ENCODE results near the gene ZNF205. TPM values are rescaled to one million over a fixed set of nuclear protein-coding genes. Genes with fewer than 3 reads are reported as not detected.

ZNF205 gene
- 10.4 TPM for polyA plus RNA-seq (2013, experiment 1 of 2)
- polyA plus RNA-seq (2013, experiment 2 of 2), result 9.9 TPM

GRCh38 chr16:3112058-3112880 is at the start of gene ZNF205:
ZNF205 (plus strand) TSS chr16:3112586; CDS start chr16:3113431, 845 bp downstream.
- peak; percentile 76 for DNase-seq (ENCODE audit: low spot score)
- no CpG with 5 or more reads among the region's 23 CpGs for WGBS, 2 donors (ENCODE audit: extremely low coverage in 2 of 2, insufficient read length in 2 of 2, insufficient replicate concordance in 1 of 2)
- H3K27ac ChIP-seq (replicated peaks; ENCODE audit: low read length), result no peak within 1 kb of the TSS

GRCh38 chr16:3063625-3064386 is 48.6 kb upstream of the ZNF205 start:
- no peak overlapping the region for H3K14ac ChIP-seq (ENCODE audit: low read length)
- no peak overlapping the region for H3K4ac ChIP-seq (ENCODE audit: low read length)
- H4K8ac ChIP-seq (ENCODE audit: low read depth, low read length), result no peak overlapping the region
- H3K27me3 ChIP-seq (ENCODE audit: control insufficient read depth in 3 of 3, insufficient read depth in 3 of 3, low read depth in 1 of 3, low read length in 3 of 3), result peaks cover 0 to 17% (median 0%) of the 10 kb centered on the region in 3 experiments
- H3K23ac ChIP-seq (ENCODE audit: low read depth, low read length, poor library complexity), result no peak overlapping the region
- H2BK5ac ChIP-seq (ENCODE audit: low read length), result no peak overlapping the region
- no CpG with 5 or more reads among the region's 8 CpGs for WGBS, 2 donors (ENCODE audit: extremely low coverage in 2 of 2, insufficient read length in 2 of 2, insufficient replicate concordance in 1 of 2)
- H3K18ac ChIP-seq (ENCODE audit: low read length), result no peak overlapping the region
- H2AFZ ChIP-seq (ENCODE audit: low read length), result no peak overlapping the region
- no peak overlapping the region for H2BK120ac ChIP-seq (ENCODE audit: low read depth, low read length)
- H2BK12ac ChIP-seq (ENCODE audit: low read length), result no peak overlapping the region
- no peak overlapping the region for H3K4me3 ChIP-seq (ENCODE audit: low read length in 2 of 2)
- no peak for DNase-seq (ENCODE audit: low spot score)
- H3K9me3 ChIP-seq (replicated peaks in 1 of 2; ENCODE audit: control insufficient read depth in 2 of 2, insufficient read depth in 1 of 2, low read depth in 1 of 2, low read length in 2 of 2), result no peaks in the 10 kb centered on the region
- peaks cover 1% of the 10 kb centered on the region for H3K79me1 ChIP-seq (ENCODE audit: low read depth, low read length)
- no peak overlapping the region for H3K27ac ChIP-seq (replicated peaks; ENCODE audit: low read length)
- H2BK15ac ChIP-seq (ENCODE audit: low read length), result no peak overlapping the region
- peaks cover 5 to 8% of the 10 kb centered on the region in 2 donors for H3K4me1 ChIP-seq (ENCODE audit: control insufficient read depth in 2 of 2, insufficient read depth in 1 of 2, low read depth in 1 of 2, low read length in 2 of 2)
- no peaks in the 10 kb centered on the region for H3K36me3 ChIP-seq (replicated peaks in 1 of 2; ENCODE audit: control insufficient read depth in 2 of 2, insufficient read depth in 2 of 2, low read length in 2 of 2)
- H3K4me2 ChIP-seq (ENCODE audit: insufficient read depth, low read length, poor library complexity, severe bottlenecking), result no peak overlapping the region
- H2AK5ac ChIP-seq (ENCODE audit: low read depth, low read length), result no peak overlapping the region
- H4K91ac ChIP-seq (ENCODE audit: low read depth, low read length, poor library complexity), result no peak overlapping the region
- H3K9ac ChIP-seq (ENCODE audit: low read depth, low read length, poor library complexity), result no peak overlapping the region

More at GRCh38 chr16:3112058-3112880, at the start of gene ZNF205:
- Histone ChIP-seq H3K14ac (ENCODE audit: low read length) (no peak within 1 kb of the TSS), H4K91ac (ENCODE audit: low read depth, low read length, poor library complexity) (no peak within 1 kb of the TSS), H2BK5ac (ENCODE audit: low read length) (no peak within 1 kb of the TSS), H3K4me1 (ENCODE audit: control insufficient read depth in 2 of 2, insufficient read depth in 1 of 2, low read depth in 1 of 2, low read length in 2 of 2) (peaks cover 5 to 9% of the 10 kb centered on the region in 2 donors), H3K27me3 (ENCODE audit: control insufficient read depth in 3 of 3, insufficient read depth in 3 of 3, low read depth in 1 of 3, low read length in 3 of 3) (no peaks in the 10 kb centered on the region), H3K4me3 (ENCODE audit: low read length in 2 of 2) (peak within 1 kb of the TSS; percentile 86 to 91), H4K8ac (ENCODE audit: low read depth, low read length) (peak within 1 kb of the TSS; percentile 33), H3K9ac (ENCODE audit: low read depth, low read length, poor library complexity) (peak within 1 kb of the TSS; percentile 98), H3K23ac (ENCODE audit: low read depth, low read length, poor library complexity) (peak within 1 kb of the TSS; percentile 8), H2AFZ (ENCODE audit: low read length) (peak within 1 kb of the TSS; percentile 91), H3K4ac (ENCODE audit: low read length) (no peak within 1 kb of the TSS), H2BK120ac (ENCODE audit: low read depth, low read length) (no peak within 1 kb of the TSS), H3K79me1 (ENCODE audit: low read depth, low read length) (peaks cover 9% of the 10 kb centered on the region), H3K36me3 (replicated peaks in 1 of 2; ENCODE audit: control insufficient read depth in 2 of 2, insufficient read depth in 2 of 2, low read length in 2 of 2) (peaks cover 19 to 24% of the 10 kb centered on the region in 2 donors), H3K4me2 (ENCODE audit: insufficient read depth, low read length, poor library complexity, severe bottlenecking) (peak within 1 kb of the TSS; percentile 90), H2AK5ac (ENCODE audit: low read depth, low read length) (peak within 1 kb of the TSS; percentile 92), H3K9me3 (replicated peaks in 1 of 2; ENCODE audit: control insufficient read depth in 2 of 2, insufficient read depth in 1 of 2, low read depth in 1 of 2, low read length in 2 of 2) (no peaks in the 10 kb centered on the region), H2BK12ac (ENCODE audit: low read length) (no peak within 1 kb of the TSS), H3K18ac (ENCODE audit: low read length) (peak within 1 kb of the TSS; percentile 90), H2BK15ac (ENCODE audit: low read length) (peak within 1 kb of the TSS; percentile 41)

GRCh38 chr16:3065069-3065741 is 47.2 kb upstream of the ZNF205 start, which contains the start of gene IL32:
IL32 (plus strand) TSS chr16:3065640; CDS start chr16:3065812, 172 bp downstream.
- Histone ChIP-seq H3K4me1 (ENCODE audit: control insufficient read depth in 2 of 2, insufficient read depth in 1 of 2, low read depth in 1 of 2, low read length in 2 of 2) (peaks cover 0 to 3% of the 10 kb centered on the region in 2 donors), H3K14ac (ENCODE audit: low read length) (no peak within 1 kb of the TSS), H2BK120ac (ENCODE audit: low read depth, low read length) (peak within 1 kb of the TSS; percentile 49), H3K18ac (ENCODE audit: low read length) (peak within 1 kb of the TSS; percentile 31), H3K4me3 (ENCODE audit: low read length in 2 of 2) (no peak within 1 kb of the TSS), H3K27me3 (ENCODE audit: control insufficient read depth in 3 of 3, insufficient read depth in 3 of 3, low read depth in 1 of 3, low read length in 3 of 3) (peaks cover 0 to 17% (median 0%) of the 10 kb centered on the region in 3 experiments), H3K4ac (ENCODE audit: low read length) (no peak within 1 kb of the TSS), H3K36me3 (replicated peaks in 1 of 2; ENCODE audit: control insufficient read depth in 2 of 2, insufficient read depth in 2 of 2, low read length in 2 of 2) (no peaks in the 10 kb centered on the region), H3K79me1 (ENCODE audit: low read depth, low read length) (no peaks in the 10 kb centered on the region), H3K9me3 (replicated peaks in 1 of 2; ENCODE audit: control insufficient read depth in 2 of 2, insufficient read depth in 1 of 2, low read depth in 1 of 2, low read length in 2 of 2) (no peaks in the 10 kb centered on the region), H2BK5ac (ENCODE audit: low read length) (peak within 1 kb of the TSS; percentile 11), H2AK5ac (ENCODE audit: low read depth, low read length) (peak within 1 kb of the TSS; percentile 53), H4K8ac (ENCODE audit: low read depth, low read length) (peak within 1 kb of the TSS; percentile 73), H3K4me2 (ENCODE audit: insufficient read depth, low read length, poor library complexity, severe bottlenecking) (no peak within 1 kb of the TSS), H2AFZ (ENCODE audit: low read length) (no peak within 1 kb of the TSS), H3K9ac (ENCODE audit: low read depth, low read length, poor library complexity) (no peak within 1 kb of the TSS), H4K91ac (ENCODE audit: low read depth, low read length, poor library complexity) (peak within 1 kb of the TSS; percentile 65), H2BK12ac (ENCODE audit: low read length) (peak within 1 kb of the TSS; percentile 42), H3K27ac (replicated peaks; ENCODE audit: low read length) (no peak within 1 kb of the TSS), H3K23ac (ENCODE audit: low read depth, low read length, poor library complexity) (peak within 1 kb of the TSS; percentile 57), H2BK15ac (ENCODE audit: low read length) (peak within 1 kb of the TSS; percentile 59)
- no peak for DNase-seq (ENCODE audit: low spot score)
- no CpG with 5 or more reads among the region's 13 CpGs for WGBS, 2 donors (ENCODE audit: extremely low coverage in 2 of 2, insufficient read length in 2 of 2, insufficient replicate concordance in 1 of 2)
